ENCODE data around the gene SPRR2D. TPM values are rescaled to one million over a fixed set of nuclear protein-coding genes. Genes with fewer than 3 reads are reported as not detected.
"Not testable (repeated sequence)": the region's sequence is repeated elsewhere in the genome, so short reads cannot be mapped to it uniquely, and the experiment has no call there.

The SPRR2D gene
- total RNA-seq, 5 donors from 2014 or later (not counting 1 experiment from before 2014, with no cell fraction given): not detected

GRCh38 chr1:153058826-153059784 is 18.2 kb upstream of the SPRR2D start:
- POLR2A ChIA-PET: no interaction called here
- Histone ChIP-seq H3K9me3 (no peaks in the 10 kb centered on the region), H3K27me3 (replicated peaks in 1 of 2; ENCODE audit: control insufficient read depth in 2 of 2, extremely low read depth in 1 of 2, insufficient read depth in 2 of 2, low read length in 1 of 2) (no peaks in the 10 kb centered on the region), H3K36me3 (ENCODE audit: control insufficient read depth in 2 of 2, extremely low read depth in 1 of 2, insufficient read depth in 1 of 2, low read length in 1 of 2) (no peaks in the 10 kb centered on the region), H3K4me3 (ENCODE audit: control insufficient read depth in 1 of 2, extremely low read depth in 1 of 2, low read length in 1 of 2) (no peak overlapping the region), H3K4me1 (ENCODE audit: control insufficient read depth in 1 of 2, extremely low read depth in 1 of 2, insufficient read depth in 2 of 2, low read length in 2 of 2) (no peaks in the 10 kb centered on the region), H3K27ac (ENCODE audit: low read length) (no peak overlapping the region)
- no peaks in the 10 kb centered on the region for H3K4me1 Mint-ChIP-seq
- peaks cover 28 to 33% of the 10 kb centered on the region in 2 donors for H3K27me3 Mint-ChIP-seq
- WGBS (ENCODE audit: insufficient coverage): 45% methylated on average over 4 of the region's 6 CpGs
- no peaks in the 10 kb centered on the region for H3K36me3 Mint-ChIP-seq
- no peak overlapping the region for H3K27ac Mint-ChIP-seq
- no peak for DNase-seq
- ATAC-seq (replicated peaks in 1 of 4): no peak
- H3K4me3 Mint-ChIP-seq: no peak overlapping the region
- H3K9me3 Mint-ChIP-seq: no peaks in the 10 kb centered on the region
- CTCF ChIA-PET: no interaction called here

- H3K27me3 ChIP-seq (replicated peaks in 1 of 2; ENCODE audit: control insufficient read depth in 2 of 2, extremely low read depth in 1 of 2, insufficient read depth in 2 of 2, low read length in 1 of 2): no peaks in the 10 kb centered on the region
- no peaks in the 10 kb centered on the region for H3K4me1 Mint-ChIP-seq
- no peaks in the 10 kb centered on the region for H3K36me3 Mint-ChIP-seq
- ChIA-PET CTCF (no interaction called here), POLR2A (no interaction called here)
- H3K9me3 Mint-ChIP-seq: peaks cover 0 to under 1% (median under 1%) of the 10 kb centered on the region in 3 donors
- DNase-seq (no peak), ATAC-seq (replicated peaks in 1 of 4) (no peak)
- peaks cover 28 to 33% of the 10 kb centered on the region in 2 donors for H3K27me3 Mint-ChIP-seq
- H3K4me3 ChIP-seq (ENCODE audit: control insufficient read depth in 1 of 2, extremely low read depth in 1 of 2, low read length in 1 of 2): no peak overlapping the region
- no CpG with 5 or more reads among the region's 2 CpGs for WGBS (ENCODE audit: insufficient coverage)
- no peak overlapping the region for H3K4me3 Mint-ChIP-seq
- no peak overlapping the region for H3K27ac Mint-ChIP-seq
- H3K9me3 ChIP-seq: no peaks in the 10 kb centered on the region
- H3K27ac ChIP-seq (ENCODE audit: low read length): no peak overlapping the region
- no peaks in the 10 kb centered on the region for H3K36me3 ChIP-seq (ENCODE audit: control insufficient read depth in 2 of 2, extremely low read depth in 1 of 2, insufficient read depth in 1 of 2, low read length in 1 of 2)
- H3K4me1 ChIP-seq (ENCODE audit: control insufficient read depth in 1 of 2, extremely low read depth in 1 of 2, insufficient read depth in 2 of 2, low read length in 2 of 2): no peaks in the 10 kb centered on the region
Observed at GRCh38 chr1:153058154-153058553, 17.2 kb upstream of the SPRR2D start.

GRCh38 chr1:153057375-153057774 is 16.5 kb upstream of the SPRR2D start, which contains the start of gene SPRR2A:
TSS of gene SPRR2A (minus strand) at chr1:153057512. CDS start at chr1:153056735, 777 bp downstream.
- no peak for ATAC-seq (replicated peaks in 1 of 4)
- 65% methylated on average over 2 of the region's 2 CpGs for WGBS (ENCODE audit: insufficient coverage)
- Mint-ChIP-seq H3K4me1 (no peaks in the 10 kb centered on the region), H3K27me3 (peaks cover 31 to 41% of the 10 kb centered on the region in 2 donors), H3K9me3 (peaks cover 0 to 8% (median 5%) of the 10 kb centered on the region in 3 donors), H3K4me3 (no peak within 1 kb of the TSS), H3K36me3 (no peaks in the 10 kb centered on the region), H3K27ac (no peak within 1 kb of the TSS)
- no peaks in the 10 kb centered on the region for H3K27me3 ChIP-seq (replicated peaks in 1 of 2; ENCODE audit: control insufficient read depth in 2 of 2, extremely low read depth in 1 of 2, insufficient read depth in 2 of 2, low read length in 1 of 2)
- ChIA-PET POLR2A (no interaction called here), CTCF (no interaction called here)
- no peaks in the 10 kb centered on the region for H3K4me1 ChIP-seq (ENCODE audit: control insufficient read depth in 1 of 2, extremely low read depth in 1 of 2, insufficient read depth in 2 of 2, low read length in 2 of 2)
- no peaks in the 10 kb centered on the region for H3K9me3 ChIP-seq
- DNase-seq: no peak
- no peak within 1 kb of the TSS for H3K4me3 ChIP-seq (ENCODE audit: control insufficient read depth in 1 of 2, extremely low read depth in 1 of 2, low read length in 1 of 2)
- H3K36me3 ChIP-seq (ENCODE audit: control insufficient read depth in 2 of 2, extremely low read depth in 1 of 2, insufficient read depth in 1 of 2, low read length in 1 of 2): no peaks in the 10 kb centered on the region
- H3K27ac ChIP-seq (ENCODE audit: low read length): no peak within 1 kb of the TSS

GRCh38 chr1:153056111-153056510 is 15.2 kb upstream of the SPRR2D start:
- H3K27ac ChIP-seq (ENCODE audit: low read length); H3K36me3 ChIP-seq (ENCODE audit: control insufficient read depth in 2 of 2, extremely low read depth in 1 of 2, insufficient read depth in 1 of 2, low read length in 1 of 2); H3K4me3 Mint-ChIP-seq; DNase-seq; ATAC-seq (replicated peaks in 1 of 4); H3K27ac Mint-ChIP-seq; H3K9me3 Mint-ChIP-seq; H3K4me1 Mint-ChIP-seq; H3K27me3 ChIP-seq (replicated peaks in 1 of 2; ENCODE audit: control insufficient read depth in 2 of 2, extremely low read depth in 1 of 2, insufficient read depth in 2 of 2, low read length in 1 of 2); POLR2A ChIA-PET; CTCF ChIA-PET; H3K9me3 ChIP-seq; H3K4me3 ChIP-seq (ENCODE audit: control insufficient read depth in 1 of 2, extremely low read depth in 1 of 2, low read length in 1 of 2); H3K36me3 Mint-ChIP-seq; H3K4me1 ChIP-seq (ENCODE audit: control insufficient read depth in 1 of 2, extremely low read depth in 1 of 2, insufficient read depth in 2 of 2, low read length in 2 of 2): not testable (repeated sequence)
- WGBS (ENCODE audit: insufficient coverage): 31% methylated on average over 3 of the region's 3 CpGs
- H3K27me3 Mint-ChIP-seq: peaks cover 24 to 38% of the 10 kb centered on the region in 2 donors

GRCh38 chr1:153049211-153049610 is 8.3 kb upstream of the SPRR2D start:
- Histone ChIP-seq H3K27me3 (replicated peaks in 1 of 2; ENCODE audit: control insufficient read depth in 2 of 2, extremely low read depth in 1 of 2, insufficient read depth in 2 of 2, low read length in 1 of 2) (peaks cover 0 to 14% of the 10 kb centered on the region in 2 experiments), H3K36me3 (ENCODE audit: control insufficient read depth in 2 of 2, extremely low read depth in 1 of 2, insufficient read depth in 1 of 2, low read length in 1 of 2) (no peaks in the 10 kb centered on the region), H3K4me3 (ENCODE audit: control insufficient read depth in 1 of 2, extremely low read depth in 1 of 2, low read length in 1 of 2) (no peak overlapping the region), H3K4me1 (ENCODE audit: control insufficient read depth in 1 of 2, extremely low read depth in 1 of 2, insufficient read depth in 2 of 2, low read length in 2 of 2) (no peaks in the 10 kb centered on the region), H3K27ac (ENCODE audit: low read length) (no peak overlapping the region), H3K9me3 (no peaks in the 10 kb centered on the region)
- ChIA-PET CTCF (no interaction called here), POLR2A (no interaction called here)
- WGBS (ENCODE audit: insufficient coverage): 89% methylated on average over 1 of the region's 2 CpGs
- H3K36me3 Mint-ChIP-seq: no peaks in the 10 kb centered on the region
- no peak for DNase-seq
- H3K4me3 Mint-ChIP-seq: no peak overlapping the region
- no peak overlapping the region for H3K27ac Mint-ChIP-seq
- peaks cover 0 to 8% (median 5%) of the 10 kb centered on the region in 3 donors for H3K9me3 Mint-ChIP-seq
- peaks cover 27 to 45% of the 10 kb centered on the region in 2 donors for H3K27me3 Mint-ChIP-seq
- H3K4me1 Mint-ChIP-seq: no peaks in the 10 kb centered on the region
- no peak for ATAC-seq (replicated peaks in 1 of 4)

GRCh38 chr1:153035211-153035610 is 5.7 kb downstream of the SPRR2D start:
- ChIA-PET POLR2A (no interaction called here), CTCF (no interaction called here)
- Histone ChIP-seq H3K4me3 (ENCODE audit: control insufficient read depth in 1 of 2, extremely low read depth in 1 of 2, low read length in 1 of 2) (no peak overlapping the region), H3K27ac (ENCODE audit: low read length) (no peak overlapping the region), H3K27me3 (replicated peaks in 1 of 2; ENCODE audit: control insufficient read depth in 2 of 2, extremely low read depth in 1 of 2, insufficient read depth in 2 of 2, low read length in 1 of 2) (peaks cover 0 to 5% of the 10 kb centered on the region in 2 experiments), H3K9me3 (no peaks in the 10 kb centered on the region), H3K4me1 (ENCODE audit: control insufficient read depth in 1 of 2, extremely low read depth in 1 of 2, insufficient read depth in 2 of 2, low read length in 2 of 2) (no peaks in the 10 kb centered on the region), H3K36me3 (ENCODE audit: control insufficient read depth in 2 of 2, extremely low read depth in 1 of 2, insufficient read depth in 1 of 2, low read length in 1 of 2) (no peaks in the 10 kb centered on the region)
- Mint-ChIP-seq H3K27ac (no peak overlapping the region), H3K36me3 (no peaks in the 10 kb centered on the region), H3K27me3 (peaks cover 26 to 45% of the 10 kb centered on the region in 2 donors), H3K4me1 (no peaks in the 10 kb centered on the region), H3K9me3 (no peaks in the 10 kb centered on the region), H3K4me3 (no peak overlapping the region)
- ATAC-seq (replicated peaks in 1 of 4) (no peak), DNase-seq (no peak)
- WGBS (ENCODE audit: insufficient coverage): no CpG with 5 or more reads among the region's 1 CpG
